Breast epithelium (tissue), 3 donors: ENCODE results near the gene PPARG.

Experiments
- CTCF ChIP-seq, 3 donors: fragments of 450-650 bp; IDR thresholded peaks; one replicate each; pipeline ENCODE4 v1.5.1; 2016 to 2017; ENCODE audit warnings: antibody characterized with exemption in 3 of 3, mild to moderate bottlenecking in 3 of 3, moderate library complexity in 3 of 3
- POLR2A ChIP-seq: fragments of 450-650 bp; IDR thresholded peaks from one replicate; pipeline ENCODE4 v1.6.1; 2016; ENCODE audit warnings: antibody characterized with exemption, mild to moderate bottlenecking, moderate library complexity
- POLR2AphosphoS5 ChIP-seq, 3 donors: sonication (generic); formaldehyde crosslinking; IDR thresholded peaks; one replicate each; pipeline ENCODE4 v1.6.1; 2017; ENCODE audit warnings: antibody characterized with exemption in 3 of 3

- TF ChIP-seq CTCF (IDR thresholded peaks at IDR 0.05) (no peak), POLR2AphosphoS5 (IDR thresholded peaks at IDR 0.05) (no peak), POLR2A (no peak)
Observed at GRCh38 chr3:12303534-12303933, 14.7 kb downstream of the PPARG start.
